HG02588 (cell line): ENCODE results near the gene ZNF343.

Experiments used
- ATAC-seq: cut with Tn5 transposase; IDR thresholded peaks from one replicate; pipeline ENCODE4 v1.9.1; 2021; ENCODE audit warnings: mild to moderate bottlenecking, moderate library complexity; ENCODE audit not compliant: unreplicated experiment

Gene ZNF343

GRCh38 chr20:2475850-2476741 lies 32.6 kb downstream of the ZNF343 start:
- no peak for ATAC-seq

- no peak for ATAC-seq
These were observed 35.2 kb downstream of the ZNF343 start for GRCh38 chr20:2473516-2473915.

DNA sequence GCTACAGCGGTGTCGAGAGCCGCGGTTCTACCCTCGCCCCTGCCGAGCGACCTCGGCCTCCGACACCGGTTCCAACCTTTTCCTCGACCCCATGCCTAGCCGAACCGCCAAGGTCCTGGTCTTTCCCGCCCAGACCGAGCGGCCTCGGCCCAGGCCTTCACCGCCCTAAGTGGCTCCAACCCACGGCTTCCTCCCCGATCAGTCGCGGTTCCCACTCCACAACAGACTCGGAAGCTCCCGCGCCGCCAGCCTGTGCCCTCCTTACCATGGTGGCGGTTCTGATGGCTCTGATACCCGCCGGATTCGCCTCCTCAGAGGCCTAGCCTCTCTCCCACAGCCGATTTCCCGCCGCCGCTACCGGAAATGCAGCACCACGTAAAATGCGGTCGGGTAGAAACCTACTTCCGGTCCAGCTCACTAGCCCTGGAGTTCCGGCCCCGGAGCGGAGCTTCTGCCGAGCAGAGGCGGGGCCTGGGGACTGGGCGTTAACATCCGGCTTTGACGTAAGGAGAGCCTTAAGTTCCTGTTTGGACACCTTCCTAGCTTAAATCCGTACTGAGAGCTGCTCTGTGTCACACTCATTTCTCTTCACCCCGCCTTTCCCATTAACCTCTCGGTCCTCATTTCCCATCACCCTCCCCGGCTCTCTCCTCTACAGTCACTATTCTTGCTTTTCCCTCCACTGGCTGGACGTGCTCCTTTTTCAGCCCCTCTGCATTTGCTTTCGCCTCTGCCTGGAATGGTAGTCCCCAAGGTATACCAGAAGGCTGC lies 38.1 kb downstream of the ZNF343 start, which contains the start of gene SNRPB:
TSS of gene SNRPB (minus strand) at position 367 of the 771 bp plus-strand sequence. CDS start at position 268, 99 bp downstream.
- ATAC-seq: peak; percentile 96

DNA sequence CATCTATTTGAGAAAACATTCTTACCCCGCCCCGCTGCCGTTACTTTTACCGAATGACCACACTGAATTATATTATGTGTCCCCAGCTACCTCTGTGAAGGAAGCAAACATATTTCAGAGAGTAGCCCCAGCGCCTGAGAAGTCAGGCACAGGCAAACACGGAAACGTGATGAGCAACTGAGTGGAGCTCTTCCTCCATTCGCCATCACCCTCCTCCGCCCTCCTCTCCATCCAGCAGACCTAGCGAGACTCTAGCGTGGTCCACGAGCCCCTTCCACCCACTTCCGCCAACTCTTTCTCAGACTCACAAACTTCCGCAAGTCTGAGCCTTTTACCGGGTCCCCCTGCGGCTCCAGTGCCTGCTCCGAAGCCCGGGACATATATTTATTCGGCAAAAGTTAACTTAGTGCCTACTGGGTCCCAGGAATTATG lies 38.7 kb downstream of the ZNF343 start:
- peak; percentile 32 for ATAC-seq

DNA sequence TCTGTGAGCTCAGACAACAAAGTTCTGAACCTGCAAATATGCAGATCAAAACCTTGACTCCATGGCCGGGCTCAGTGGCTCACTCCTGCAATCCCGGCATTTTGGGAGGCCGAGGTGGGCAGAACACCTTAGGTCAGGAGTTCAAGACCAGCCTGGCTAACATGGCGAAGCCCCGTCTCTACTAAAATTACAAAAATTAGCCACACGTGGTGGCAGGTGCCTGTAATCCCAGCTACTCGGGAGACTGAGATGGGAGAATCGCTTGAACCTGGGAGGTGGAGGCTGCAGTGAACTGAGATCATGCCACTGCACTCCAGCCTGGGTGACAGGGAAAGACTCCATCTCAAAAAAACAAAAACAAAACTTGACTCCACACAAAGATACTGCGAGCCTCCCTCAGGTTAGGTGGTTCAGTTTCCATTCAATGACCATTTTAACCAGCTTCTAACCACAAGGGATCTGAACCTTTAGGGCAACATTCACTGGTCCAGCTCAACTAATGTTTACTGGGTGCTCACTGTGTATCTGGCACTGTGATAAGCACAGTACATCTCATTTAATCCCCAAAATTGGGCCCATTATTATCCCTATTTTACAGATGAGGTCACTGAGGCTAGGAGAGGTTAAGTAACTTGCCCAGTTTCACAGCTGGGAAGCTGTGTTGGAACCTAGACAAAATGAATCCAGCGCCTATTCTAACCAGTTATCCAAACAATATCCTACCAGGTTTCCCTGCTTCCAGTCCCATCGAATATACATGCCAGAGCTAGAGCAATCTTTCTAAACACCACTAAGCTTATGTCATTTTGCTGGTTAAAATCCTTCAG lies 39.9 kb downstream of the ZNF343 start:
- ATAC-seq: no peak

GRCh38 chr20:2467412-2467811 lies 41.3 kb downstream of the ZNF343 start:
- ATAC-seq: no peak

DNA sequence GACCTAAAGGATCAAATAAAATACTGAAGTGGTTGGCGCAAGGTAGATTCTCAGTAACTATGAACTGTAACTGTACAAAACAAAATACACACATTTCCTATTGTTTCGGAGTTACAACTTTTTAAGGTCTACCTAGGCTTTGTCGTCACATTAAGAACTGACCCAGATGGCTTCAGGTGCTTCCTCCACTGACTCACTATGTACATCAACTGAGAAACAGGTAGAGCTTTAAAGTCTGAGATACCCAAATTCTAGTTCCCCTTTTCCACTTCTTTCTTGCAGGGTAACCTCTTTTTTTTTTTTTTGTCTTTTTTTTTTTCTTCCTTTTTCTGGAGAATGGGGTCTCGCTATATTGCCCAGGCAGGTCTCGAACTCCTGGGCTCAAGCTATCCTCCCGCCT lies 43.6 kb downstream of the ZNF343 start:
- no peak for ATAC-seq

GRCh38 chr20:2463616-2464365 lies 44.9 kb downstream of the ZNF343 start:
- ATAC-seq: no peak

DNA sequence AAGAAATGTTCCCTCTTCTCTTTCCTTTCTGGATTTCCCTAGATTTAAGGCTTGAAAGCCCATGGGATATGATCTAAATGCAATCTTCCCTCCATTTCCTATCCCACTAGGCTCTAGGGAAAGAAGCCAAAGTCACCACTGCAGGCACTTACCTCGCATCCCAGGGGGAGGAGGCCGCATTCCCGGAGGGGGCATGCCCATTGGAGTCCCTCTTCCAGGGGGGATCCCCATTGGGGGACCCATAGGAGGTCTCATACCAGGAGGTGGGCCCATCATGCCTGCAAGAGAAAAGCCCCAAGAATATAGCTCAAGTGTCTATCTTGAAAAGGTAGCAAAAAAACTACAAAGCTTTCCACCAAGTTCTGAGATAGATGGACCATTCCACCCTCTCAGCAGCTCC lies 46.2 kb downstream of the ZNF343 start:
- ATAC-seq: no peak

GRCh38 chr20:2460752-2461424 lies 47.8 kb downstream of the ZNF343 start:
- ATAC-seq: no peak

DNA sequence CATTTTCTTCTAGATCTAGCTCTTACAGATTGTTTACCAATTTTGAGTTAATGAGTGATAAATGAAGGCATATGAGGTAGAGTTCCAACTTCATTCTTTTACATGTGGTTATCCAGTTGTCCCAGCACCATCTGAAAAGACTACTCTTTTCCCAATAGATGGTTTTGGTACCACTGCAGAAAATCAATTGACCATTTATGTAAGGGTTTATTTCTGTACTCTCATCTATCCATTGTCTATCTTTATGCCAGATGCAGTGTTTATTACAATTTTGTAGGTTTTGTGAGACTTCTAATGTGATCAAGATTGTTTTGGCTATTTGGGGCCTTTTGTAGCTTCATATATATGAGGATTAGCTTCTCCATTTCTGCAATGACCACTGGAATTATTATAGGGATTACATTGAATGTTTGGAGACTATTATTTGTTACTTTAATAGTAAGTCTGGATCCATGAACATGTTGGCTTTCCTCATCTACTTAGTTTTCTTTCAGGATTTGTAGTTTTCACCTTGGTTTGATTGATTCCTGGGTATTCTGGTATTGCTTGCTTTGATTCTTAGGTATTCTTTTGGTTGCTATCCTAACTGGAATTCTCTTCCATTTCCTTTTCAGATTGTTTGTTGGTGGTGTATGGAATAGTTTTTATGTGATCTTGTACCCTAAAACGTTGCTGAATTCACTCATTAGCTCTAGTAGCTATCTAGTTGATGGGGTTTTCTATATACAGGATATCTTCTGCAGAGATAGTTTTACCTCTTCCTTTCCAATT lies 48.5 kb downstream of the ZNF343 start:
- no peak for ATAC-seq

GRCh38 chr20:2458919-2459499 lies 49.7 kb downstream of the ZNF343 start:
- no peak for ATAC-seq

GRCh38 chr20:2455771-2456497 lies 52.8 kb downstream of the ZNF343 start:
- no peak for ATAC-seq

DNA sequence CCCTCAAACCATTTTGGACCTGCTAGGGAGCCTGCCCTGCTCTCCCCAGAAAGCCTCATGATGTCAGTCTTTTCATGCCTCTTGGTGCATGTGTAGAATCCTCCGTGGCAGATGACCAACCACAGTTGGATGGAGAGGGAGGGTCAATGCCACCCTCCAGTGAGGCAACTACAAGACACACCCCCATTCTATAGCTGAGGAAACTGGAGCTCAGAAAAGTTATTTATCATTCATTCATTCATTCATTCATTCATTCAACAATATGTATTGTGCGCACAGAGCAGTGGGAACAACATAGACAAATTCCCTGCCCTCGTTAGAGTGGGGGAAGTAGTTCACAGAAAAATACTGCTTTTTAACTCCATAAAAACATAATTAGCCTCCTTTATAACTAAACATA lies 54.9 kb downstream of the ZNF343 start:
- no peak for ATAC-seq

- no peak for ATAC-seq
These were observed 56.6 kb downstream of the ZNF343 start for GRCh38 chr20:2451939-2452732.

GRCh38 chr20:2451422-2451821 lies 57.3 kb downstream of the ZNF343 start:
- ATAC-seq: no peak

- no peak for ATAC-seq
These were observed 59.3 kb downstream of the ZNF343 start for GRCh38 chr20:2449386-2449785.
